ENCODE data around the gene MRPL34.

MRPL34 gene

GRCh38 chr19:17340302-17340870 is 34.7 kb downstream of the MRPL34 start:
- DNase-seq (ENCODE audit: low read depth in 2 of 3, low spot score in 1 of 3): no peak

DNA sequence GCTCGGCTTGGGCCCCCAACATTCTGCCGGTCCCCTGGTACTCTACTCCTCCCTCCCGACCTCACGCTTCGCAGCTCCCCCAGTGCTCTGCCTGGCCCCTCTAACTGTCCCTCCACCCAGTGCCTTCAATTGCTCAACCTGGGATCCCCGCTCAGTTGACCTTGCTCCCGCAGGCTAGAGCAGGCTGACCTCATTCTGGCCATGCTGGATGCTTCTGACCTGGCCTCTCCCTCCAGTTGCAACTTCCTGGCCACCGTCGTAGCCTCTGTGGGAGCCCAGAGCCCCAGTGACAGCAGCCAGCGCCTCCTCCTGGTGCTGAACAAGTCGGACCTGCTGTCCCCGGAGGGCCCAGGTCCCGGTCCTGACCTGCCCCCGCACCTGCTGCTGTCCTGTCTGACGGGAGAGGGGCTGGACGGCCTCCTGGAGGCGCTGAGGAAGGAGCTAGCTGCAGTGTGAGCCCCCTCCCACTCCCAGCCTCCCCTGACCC is 35.2 kb downstream of the MRPL34 start:
- no peak for DNase-seq (ENCODE audit: low read depth in 2 of 3, low spot score in 1 of 3)

DNA sequence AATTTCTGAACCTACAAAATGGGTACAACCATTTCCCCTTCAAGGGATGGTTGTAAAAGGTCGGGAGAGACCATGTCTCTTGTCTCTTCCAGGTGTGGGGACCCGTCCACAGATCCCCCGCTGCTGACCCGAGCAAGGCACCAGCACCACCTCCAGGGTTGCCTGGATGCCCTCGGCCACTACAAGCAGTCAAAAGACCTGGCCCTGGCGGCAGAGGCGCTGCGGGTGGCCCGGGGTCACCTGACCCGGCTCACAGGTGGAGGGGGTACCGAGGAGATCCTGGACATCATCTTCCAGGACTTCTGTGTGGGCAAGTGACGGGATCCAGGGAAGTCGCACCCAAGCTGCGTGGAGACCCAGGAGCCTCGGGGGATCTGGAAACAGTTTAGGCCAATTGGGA is 35.7 kb downstream of the MRPL34 start:
- DNase-seq (ENCODE audit: low read depth in 2 of 3, low spot score in 1 of 3): no peak

DNA sequence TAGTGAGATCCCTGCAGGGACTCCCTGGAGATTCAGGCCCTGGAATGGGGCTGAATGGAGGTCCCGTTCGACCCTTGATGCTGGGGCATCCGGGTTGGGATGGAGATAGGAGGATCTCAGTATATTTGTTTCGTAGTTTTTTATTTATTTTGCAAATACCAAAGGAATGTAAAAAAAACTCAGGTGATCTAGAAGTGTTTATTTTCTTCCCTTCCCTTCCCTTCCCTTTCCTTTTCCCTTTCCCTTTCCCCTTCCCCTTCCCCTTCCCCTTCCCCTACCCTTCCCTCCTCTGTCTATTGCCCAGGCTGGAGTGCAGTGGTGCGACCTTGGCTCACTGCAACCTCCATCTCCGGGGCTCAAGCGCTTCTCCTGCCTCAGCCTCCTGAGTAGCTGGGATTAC is 36.2 kb downstream of the MRPL34 start:
- no peak for DNase-seq (ENCODE audit: low read depth in 2 of 3, low spot score in 1 of 3)

DNA sequence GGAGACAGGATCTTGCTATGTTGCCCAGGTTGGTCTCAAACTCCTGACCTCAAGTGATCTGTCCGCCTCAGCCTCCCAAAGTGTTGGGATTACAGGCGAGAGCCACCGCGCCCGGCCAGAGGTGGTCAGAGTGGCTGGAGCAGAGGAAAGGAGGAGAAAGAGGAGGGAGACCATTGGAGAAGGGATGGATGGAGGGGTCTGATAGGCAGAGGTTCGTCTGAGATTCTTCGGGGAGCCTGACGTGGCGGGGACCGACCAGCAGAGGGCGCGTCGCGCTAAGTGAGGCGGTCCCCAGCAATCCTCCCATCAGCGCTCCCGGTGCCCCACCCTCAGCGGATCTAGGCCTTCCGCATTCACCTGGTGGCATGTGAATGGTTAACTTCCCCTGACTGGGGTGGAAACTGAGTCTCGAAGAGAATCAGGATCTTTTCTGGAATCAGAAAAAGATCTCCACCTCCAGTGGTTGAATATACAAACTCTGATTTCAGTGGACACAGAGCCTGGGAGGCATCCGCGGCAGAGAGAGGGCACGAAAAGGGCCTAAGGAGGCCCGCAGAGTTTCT is 40.5 kb downstream of the MRPL34 start:
- peak; percentile 61 to 81 (median 74) for DNase-seq (ENCODE audit: low read depth in 2 of 3, low spot score in 1 of 3)

DNA sequence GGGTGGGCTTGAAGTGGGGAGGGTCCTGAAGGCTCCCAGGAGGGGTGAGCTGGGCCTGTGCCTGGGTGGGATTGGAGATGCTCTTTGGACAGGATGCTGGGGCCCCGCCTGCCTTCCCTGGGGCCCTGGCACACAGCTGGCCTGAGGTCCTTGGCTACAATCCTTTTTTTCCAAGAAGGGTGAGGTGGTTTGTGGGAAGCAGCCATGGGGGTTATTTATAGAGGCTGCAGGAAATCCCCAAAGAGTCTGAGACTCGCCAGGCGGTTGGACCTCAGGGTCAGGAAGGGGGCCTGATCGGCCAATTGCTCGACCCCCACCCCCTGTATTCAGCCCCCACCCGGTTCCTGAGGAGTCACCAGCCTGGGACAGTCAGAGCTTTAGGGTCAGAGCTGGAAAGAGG is 41.7 kb downstream of the MRPL34 start:
- DNase-seq (ENCODE audit: low read depth in 2 of 3, low spot score in 1 of 3): no peak

DNA sequence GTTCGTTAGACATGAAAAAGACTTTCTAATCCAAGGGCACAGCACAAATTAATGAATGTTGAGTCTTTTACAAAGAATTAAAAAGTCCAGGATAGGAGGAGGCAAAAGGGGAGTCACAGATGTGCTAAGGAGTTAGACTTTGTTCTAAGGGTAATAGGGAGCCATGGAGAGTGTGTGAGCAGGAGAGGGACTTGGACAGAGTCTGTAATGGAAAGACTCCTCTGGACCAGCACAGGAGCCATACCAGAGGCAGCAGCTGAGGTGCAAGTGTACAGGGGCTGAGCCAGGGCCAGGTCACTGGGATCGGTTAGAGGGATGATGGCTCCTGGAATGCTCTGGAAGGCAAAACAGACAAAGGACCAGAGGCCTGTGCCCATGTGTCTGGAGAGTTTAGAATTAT is 42.2 kb downstream of the MRPL34 start:
- no peak for DNase-seq (ENCODE audit: low read depth in 2 of 3, low spot score in 1 of 3)

DNA sequence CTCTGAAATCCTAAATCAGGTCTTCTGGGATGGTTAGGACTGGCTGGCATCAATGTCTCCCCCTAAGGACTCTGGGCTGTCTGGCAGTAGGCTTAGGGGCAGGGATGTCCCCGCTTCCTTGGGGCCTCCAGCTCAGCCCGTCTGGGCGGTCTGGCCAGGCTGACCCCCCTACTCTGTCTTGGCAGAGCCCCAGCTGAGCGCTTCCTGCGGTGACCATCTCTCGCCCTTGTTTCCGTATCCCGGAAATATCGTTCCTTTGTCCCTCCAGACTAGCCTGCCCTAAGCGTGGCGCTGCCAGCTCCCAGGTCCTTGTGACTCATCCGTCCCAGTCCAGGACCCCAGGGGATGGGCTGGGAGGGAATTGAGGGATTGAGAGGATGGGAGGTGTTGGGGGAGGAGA is 43.0 kb downstream of the MRPL34 start:
- no peak for DNase-seq (ENCODE audit: low read depth in 2 of 3, low spot score in 1 of 3)

- DNase-seq (ENCODE audit: low read depth in 2 of 3, low spot score in 1 of 3): no peak
Measured at GRCh38 chr19:17351815-17352435, 46.3 kb downstream of the MRPL34 start.

DNA sequence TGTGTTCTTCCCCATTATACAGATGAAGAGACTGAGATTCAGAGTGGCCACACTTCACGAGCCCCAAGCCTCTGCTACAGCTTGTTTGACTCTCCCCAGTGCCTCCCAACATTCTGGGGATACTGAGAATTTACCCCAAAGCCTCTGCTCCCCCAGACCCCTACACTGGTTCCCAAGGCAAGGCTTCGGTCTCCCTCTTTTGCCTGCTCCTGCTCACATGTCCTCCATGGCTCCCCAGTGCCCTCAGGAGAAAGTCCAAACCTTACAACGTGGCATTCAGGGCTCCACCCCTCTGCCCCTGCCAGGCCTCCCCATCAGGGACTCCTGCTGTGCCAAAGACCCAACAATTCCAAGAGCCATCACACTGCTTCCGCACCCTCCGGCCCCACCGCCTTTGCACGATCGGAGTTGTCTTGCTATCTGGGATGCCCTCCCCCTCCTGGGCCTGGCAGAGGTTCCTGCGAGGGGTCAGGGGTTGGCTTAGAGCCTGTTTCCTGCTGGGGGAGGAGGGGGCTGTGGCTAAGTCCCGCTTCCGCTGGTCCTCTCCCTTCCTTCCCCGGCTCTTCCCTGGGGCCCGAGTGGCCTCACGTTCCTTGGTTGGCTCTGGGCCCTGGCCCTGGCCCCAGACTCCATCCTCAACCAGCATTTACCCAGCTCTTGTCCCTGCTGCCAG is 47.1 kb downstream of the MRPL34 start:
- DNase-seq (ENCODE audit: low read depth in 2 of 3, low spot score in 1 of 3): no peak

GRCh38 chr19:17353386-17353785 is 47.7 kb downstream of the MRPL34 start:
- DNase-seq (ENCODE audit: low read depth in 2 of 3, low spot score in 1 of 3): no peak

Data from stimulated activated CD4-positive, alpha-beta T cell treated with anti-CD3 and anti-CD28 coated beads, Interleukin-12 subunit alpha, Interleukin-12 subunit beta, amount 100 ng/mL, for 48 hours (primary cell).